Astrocyte of the cerebellum (primary cell): ENCODE data around the gene CA7.

Experiments
- DNase-seq: peaks from one replicate; pipeline ENCODE4 v3.0.0-alpha.2; 2011; ENCODE audit warnings: low read depth
- H3K4me3 ChIP-seq: 2 replicates; pipeline ENCODE4 v1.5.1; 2011; ENCODE audit warnings: mild to moderate bottlenecking, low read depth, low read length, moderate library complexity
- in situ Hi-C: cut with HindIII; loops from 2 replicates; pipeline ENCODE4 v1.10.0; 2017; ENCODE audit warnings: low sequenced_read_pairs
- TF ChIP-seq, protein P1 (sequence below): IDR thresholded peaks from 2 replicates; pipeline ENCODE4 v1.5.1; 2012; ENCODE audit warnings: low read length, low read depth, moderate library complexity, mild to moderate bottlenecking; ENCODE audit errors: missing control alignments

CA7 gene

DNA sequence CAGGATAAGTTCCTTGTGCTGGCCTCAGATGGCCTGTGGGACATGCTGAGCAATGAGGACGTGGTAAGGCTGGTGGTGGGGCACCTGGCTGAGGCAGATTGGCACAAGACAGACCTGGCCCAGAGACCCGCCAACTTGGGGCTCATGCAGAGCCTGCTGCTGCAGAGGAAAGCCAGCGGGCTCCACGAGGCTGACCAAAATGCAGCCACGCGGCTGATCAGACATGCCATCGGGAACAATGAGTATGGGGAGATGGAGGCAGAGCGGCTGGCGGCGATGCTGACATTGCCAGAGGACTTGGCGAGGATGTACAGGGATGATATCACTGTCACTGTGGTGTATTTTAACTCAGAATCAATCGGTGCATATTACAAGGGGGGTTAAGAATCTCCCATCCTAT is 41.3 kb downstream of the CA7 start:
- in situ Hi-C loops = no loop called here
- H3K4me3 ChIP-seq = no peak overlapping the region
- TF ChIP-seq, protein P1, sequence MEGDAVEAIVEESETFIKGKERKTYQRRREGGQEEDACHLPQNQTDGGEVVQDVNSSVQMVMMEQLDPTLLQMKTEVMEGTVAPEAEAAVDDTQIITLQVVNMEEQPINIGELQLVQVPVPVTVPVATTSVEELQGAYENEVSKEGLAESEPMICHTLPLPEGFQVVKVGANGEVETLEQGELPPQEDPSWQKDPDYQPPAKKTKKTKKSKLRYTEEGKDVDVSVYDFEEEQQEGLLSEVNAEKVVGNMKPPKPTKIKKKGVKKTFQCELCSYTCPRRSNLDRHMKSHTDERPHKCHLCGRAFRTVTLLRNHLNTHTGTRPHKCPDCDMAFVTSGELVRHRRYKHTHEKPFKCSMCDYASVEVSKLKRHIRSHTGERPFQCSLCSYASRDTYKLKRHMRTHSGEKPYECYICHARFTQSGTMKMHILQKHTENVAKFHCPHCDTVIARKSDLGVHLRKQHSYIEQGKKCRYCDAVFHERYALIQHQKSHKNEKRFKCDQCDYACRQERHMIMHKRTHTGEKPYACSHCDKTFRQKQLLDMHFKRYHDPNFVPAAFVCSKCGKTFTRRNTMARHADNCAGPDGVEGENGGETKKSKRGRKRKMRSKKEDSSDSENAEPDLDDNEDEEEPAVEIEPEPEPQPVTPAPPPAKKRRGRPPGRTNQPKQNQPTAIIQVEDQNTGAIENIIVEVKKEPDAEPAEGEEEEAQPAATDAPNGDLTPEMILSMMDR = no peak
- no peak for DNase-seq

DNA sequence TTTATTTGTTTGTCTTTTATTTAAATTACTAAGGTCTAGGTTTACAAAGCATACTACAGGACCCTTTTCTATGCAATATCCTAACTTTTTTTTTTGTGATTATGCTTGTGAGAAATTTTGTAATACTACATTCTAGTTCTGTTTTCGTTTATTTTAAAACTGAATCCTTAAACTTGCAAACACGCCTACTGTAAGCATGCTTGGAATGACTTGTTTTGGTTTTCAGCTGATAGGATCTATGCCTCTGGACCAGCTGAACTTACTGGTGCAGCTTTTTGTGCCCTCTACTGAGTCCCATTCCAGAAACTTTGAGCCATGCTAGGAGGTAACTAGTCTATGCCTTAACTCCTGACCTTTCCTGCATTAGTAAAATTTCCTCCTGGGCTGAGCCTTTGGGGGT is 42.1 kb downstream of the CA7 start:
- no peak overlapping the region for H3K4me3 ChIP-seq
- no peak for DNase-seq
- in situ Hi-C loops = no loop called here
- TF ChIP-seq, protein P1 = no peak

DNA sequence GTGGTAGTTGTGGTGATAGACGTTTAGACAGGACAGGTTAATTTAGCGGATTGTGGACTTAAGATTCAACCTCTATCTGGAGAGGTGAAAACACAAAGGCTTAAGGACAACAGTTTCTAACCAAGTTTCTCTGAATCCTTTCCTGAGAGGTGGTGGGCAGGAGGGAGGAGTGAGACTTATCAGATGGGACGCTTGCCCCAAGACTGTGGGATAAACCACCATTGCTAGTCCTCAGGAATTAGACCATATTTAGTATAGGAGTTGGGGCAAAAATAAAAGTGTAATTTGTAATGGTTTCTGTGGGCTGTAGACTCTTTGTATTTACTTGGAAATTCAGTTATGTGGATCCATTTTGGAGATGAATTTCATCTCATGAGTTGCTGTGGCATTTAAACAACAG is 42.7 kb downstream of the CA7 start:
- TF ChIP-seq, protein P1 = no peak
- H3K4me3 ChIP-seq = no peak overlapping the region
- peak; percentile 59 for DNase-seq
- in situ Hi-C loops = no loop called here

DNA sequence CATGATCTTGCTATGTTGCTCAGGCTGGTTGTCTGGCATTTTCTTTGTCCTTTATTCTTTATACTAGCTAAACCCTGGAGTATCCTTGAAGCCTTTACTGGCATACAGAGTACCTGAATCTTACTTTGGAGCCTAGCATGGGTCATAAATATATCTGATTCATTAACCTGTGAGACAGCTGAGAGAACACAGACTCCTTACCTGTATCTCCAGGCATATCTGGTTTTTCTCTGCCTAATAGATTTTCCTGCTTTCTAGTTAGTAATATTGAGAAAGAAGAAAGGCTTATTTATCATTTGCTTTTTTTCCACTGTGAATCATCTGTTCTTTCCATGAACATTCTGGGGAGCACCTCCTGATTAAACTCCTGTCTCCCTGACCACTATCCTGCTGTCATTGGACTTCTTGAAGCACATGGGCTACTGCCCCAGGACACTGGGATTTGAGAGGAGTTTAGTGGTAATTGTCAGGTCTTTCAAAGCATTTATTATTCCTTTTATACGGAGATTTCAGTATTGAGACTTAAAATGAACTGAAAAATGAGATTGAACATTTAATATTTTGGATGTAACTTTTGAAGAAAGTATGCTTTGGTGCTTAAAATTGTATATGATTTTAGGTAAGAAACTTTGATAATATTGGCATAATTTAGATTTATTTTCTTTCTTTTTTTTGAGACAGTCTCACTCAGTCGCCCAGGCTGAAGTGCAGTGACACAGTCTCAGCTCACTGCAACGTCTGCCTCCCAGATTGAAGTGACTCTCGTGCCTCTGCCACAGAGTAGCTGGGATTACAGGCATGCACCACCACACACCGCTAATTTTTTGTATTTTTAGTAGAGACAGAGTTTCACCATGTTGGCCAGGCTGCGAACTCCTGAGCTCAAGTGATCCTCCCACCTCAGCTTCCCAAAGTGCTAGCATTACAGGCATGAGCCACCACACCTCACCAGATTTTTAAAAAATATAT is 44.7 kb downstream of the CA7 start:
- no peak overlapping the region for H3K4me3 ChIP-seq
- DNase-seq = no peak
- in situ Hi-C loops = no loop called here
- TF ChIP-seq, protein P1 = no peak

DNA sequence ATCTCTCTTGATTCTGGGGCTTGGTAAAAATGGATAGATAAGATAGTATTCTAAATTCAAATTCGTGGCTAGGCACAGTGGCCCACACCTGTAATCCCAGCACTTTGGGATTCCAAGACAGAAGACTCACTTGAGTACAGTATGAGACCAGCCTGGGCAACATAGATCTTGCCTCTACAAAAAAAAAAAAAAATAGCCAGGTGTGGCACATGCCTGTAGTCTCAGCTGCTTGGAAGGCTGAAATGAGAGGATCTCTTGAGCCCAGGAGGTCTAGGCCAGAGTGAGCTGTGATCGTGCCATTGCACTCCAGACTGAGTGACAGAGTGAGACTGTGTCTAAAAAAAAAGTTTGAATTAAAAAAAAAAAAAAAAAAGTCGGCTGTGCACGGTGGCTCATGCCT is 45.4 kb downstream of the CA7 start:
- TF ChIP-seq, protein P1 = no peak
- no peak for DNase-seq
- H3K4me3 ChIP-seq = no peak overlapping the region
- in situ Hi-C loops = no loop called here

DNA sequence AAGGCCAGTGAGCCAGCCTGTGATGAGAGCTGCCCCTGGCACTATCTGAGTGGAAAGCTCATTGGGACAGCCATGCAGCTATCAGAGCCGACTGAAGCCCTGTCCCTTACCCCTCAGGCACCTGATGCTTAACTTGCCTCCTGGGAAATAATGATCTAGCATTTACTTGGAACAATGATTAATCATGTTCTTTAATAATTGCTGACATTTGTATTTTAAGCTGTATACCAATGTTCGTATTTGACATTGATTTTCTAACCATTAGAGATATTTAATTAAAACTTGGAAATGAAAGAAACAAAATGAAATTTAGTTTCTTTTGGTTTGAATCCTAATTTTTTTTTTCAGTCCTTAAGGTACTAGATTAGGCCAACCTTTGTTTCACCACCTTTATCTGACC is 46.6 kb downstream of the CA7 start:
- H3K4me3 ChIP-seq = no peak overlapping the region
- DNase-seq = no peak
- in situ Hi-C loops = no loop called here
- TF ChIP-seq, protein P1 = no peak
